Pancreas (tissue), 10 donors: ENCODE results near the gene LGALS3. TPM values are rescaled to one million over a fixed set of nuclear protein-coding genes. Genes with fewer than 3 reads are reported as not detected.
A peak's percentile ranks its signal among the peaks of the same experiment; 100 is the strongest.

Experiments used
- ATAC-seq, 4 donors: fragments of 200-7000 bp; cut with Tn5 transposase; one replicate each; pipeline versions ENCODE4 v1.8.0 to v1.9.1; 2020; ENCODE audit warnings: mild to moderate bottlenecking in 4 of 4, moderate library complexity in 4 of 4
- DNase-seq, 6 donors: peaks; one replicate each; pipeline ENCODE4 v3.0.0-alpha.2; 2020
- FAIRE-seq: peaks from 2 replicates; lab custom pipeline; 2012; peaks lifted over from hg19 to GRCh38; lab: Jason Lieb, UNC
- H3K27ac ChIP-seq, 4 donors: fragments of 200-600 bp; sonication (generic); 1 replicate in 3 of 4; 2 replicates in 1 of 4; pipeline versions ENCODE4 v1.5.0 to v1.8.0; 2020
- H3K27me3 ChIP-seq, 4 donors: fragments of 200-600 bp; one replicate each; pipeline ENCODE4 v1.8.0; 2021
- H3K36me3 ChIP-seq, 3 donors: fragments of 200-600 bp; sonication (generic) in 1 of 3; one replicate each; pipeline versions ENCODE4 v1.5.0 to v1.8.0; 2020 to 2021
- H3K4me1 ChIP-seq, 3 donors: fragments of 200-600 bp; one replicate each; pipeline ENCODE4 v1.8.0; 2021
- H3K4me3 ChIP-seq, 4 donors: fragments of 200-600 bp; sonication (generic) in 2 of 4; one replicate each; pipeline versions ENCODE4 v1.5.0 to v1.8.0; 2020 to 2021
- H3K9me3 ChIP-seq, 4 donors: fragments of 200-600 bp; one replicate each; pipeline ENCODE4 v1.8.0; 2021
- WGBS, 2 donors: extraction: QIAGEN DNeasy Blood & Tissue Kit; methylation state at CpG; one replicate each; pipeline ENCODE4 v1.1.7; 2013; 5-methylcytosine and 5-hydroxymethylcytosine counted together
- intact Hi-C, 3 donors: fragments of 100-400 bp; cut with DNase I; formaldehyde crosslinking; loops; one replicate each; pipeline versions ENCODE4 v1.11.1 to v1.14.2; 2022
- polyA plus RNA-seq, 2 donors: library from polyadenylated mRNA; stranded (reverse); fragments of 200-250 nt; gene quantifications; one replicate each; pipeline ENCODE4 v1.2.3, GENCODE V29; 2013
- total RNA-seq, 6 donors: library from RNA; stranded (reverse); fragmentation: NEBNext Ultra II Directional in 4 of 6; extraction: Animal tissue kit (Norgen Biotek cat#: 25700) in 4 of 6; gene quantifications; one replicate each; pipeline versions ENCODE4 v1.2.1 to v1.2.4, GENCODE V29; 2021 to 2023
- TF ChIP-seq, protein P1 (sequence below), 4 donors: fragments of 200-600 bp; sonication (generic) in 3 of 4; IDR thresholded peaks; one replicate each; pipeline versions ENCODE4 v1.5.0 to v1.8.0; 2021; ENCODE audit warnings: antibody characterized with exemption in 4 of 4
- donor health status: healthy with polysubstance abuse.
- donor health status: DM: no; HTN: no; CAD: no; lungs with moderate emphysema.
- donor health status: DM: no; HTN: no; CAD: no.
- donor health status: control.
- donor health status: control.
- donor health status: Bipolar disorder and iron deficiency.
- donor health status: DM: yes; HTN: yes; CAD: no.
- donor health status: DM: no; HTN: no; CAD: no.
- donor health status: DM: no; HTN: no; CAD: no.
- donor health status: DM: yes; HTN: yes; CAD: no.

LGALS3 gene
- total and polyA plus RNA-seq, 8 donors, result 22.6 to 77.8 (median 50.0) TPM

DNA sequence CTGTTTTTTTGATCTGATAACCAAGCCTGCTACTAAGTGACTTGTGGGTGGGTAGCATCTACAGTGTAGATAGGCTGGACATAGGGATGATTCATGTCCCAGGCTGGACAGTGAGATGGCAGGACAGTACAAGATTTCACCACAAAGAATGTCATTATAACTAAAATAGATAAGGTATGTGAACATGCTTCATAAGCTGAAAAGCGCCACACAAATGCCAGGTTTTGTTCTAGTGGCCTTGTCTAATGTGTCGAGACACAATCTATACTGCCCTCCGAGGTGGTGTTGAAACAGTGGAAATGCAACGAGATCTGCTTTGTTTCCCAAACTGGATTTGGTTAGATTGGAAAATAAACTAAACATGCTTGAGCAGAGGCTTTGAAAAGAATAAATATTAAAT, 4.4 kb downstream of the LGALS3 start:
- no peak for ATAC-seq
- Histone ChIP-seq H3K4me3 (no peak overlapping the region), H3K27me3 (no peaks in the 10 kb centered on the region), H3K36me3 (no peaks in the 10 kb centered on the region), H3K27ac (no peak overlapping the region), H3K4me1 (peaks cover 0 to 8% (median 5%) of the 10 kb centered on the region in 3 donors), H3K9me3 (no peaks in the 10 kb centered on the region)
- intact Hi-C loops, result no loop called here
- TF ChIP-seq, protein P1, sequence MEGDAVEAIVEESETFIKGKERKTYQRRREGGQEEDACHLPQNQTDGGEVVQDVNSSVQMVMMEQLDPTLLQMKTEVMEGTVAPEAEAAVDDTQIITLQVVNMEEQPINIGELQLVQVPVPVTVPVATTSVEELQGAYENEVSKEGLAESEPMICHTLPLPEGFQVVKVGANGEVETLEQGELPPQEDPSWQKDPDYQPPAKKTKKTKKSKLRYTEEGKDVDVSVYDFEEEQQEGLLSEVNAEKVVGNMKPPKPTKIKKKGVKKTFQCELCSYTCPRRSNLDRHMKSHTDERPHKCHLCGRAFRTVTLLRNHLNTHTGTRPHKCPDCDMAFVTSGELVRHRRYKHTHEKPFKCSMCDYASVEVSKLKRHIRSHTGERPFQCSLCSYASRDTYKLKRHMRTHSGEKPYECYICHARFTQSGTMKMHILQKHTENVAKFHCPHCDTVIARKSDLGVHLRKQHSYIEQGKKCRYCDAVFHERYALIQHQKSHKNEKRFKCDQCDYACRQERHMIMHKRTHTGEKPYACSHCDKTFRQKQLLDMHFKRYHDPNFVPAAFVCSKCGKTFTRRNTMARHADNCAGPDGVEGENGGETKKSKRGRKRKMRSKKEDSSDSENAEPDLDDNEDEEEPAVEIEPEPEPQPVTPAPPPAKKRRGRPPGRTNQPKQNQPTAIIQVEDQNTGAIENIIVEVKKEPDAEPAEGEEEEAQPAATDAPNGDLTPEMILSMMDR (IDR thresholded peaks at IDR 0.05), result peak in 1 of 4 donors; percentile 22
- no peak for FAIRE-seq
- 46 to 49% methylated on average over 4 of the region's 4 CpGs for WGBS, 2 donors
- no peak for DNase-seq

DNA sequence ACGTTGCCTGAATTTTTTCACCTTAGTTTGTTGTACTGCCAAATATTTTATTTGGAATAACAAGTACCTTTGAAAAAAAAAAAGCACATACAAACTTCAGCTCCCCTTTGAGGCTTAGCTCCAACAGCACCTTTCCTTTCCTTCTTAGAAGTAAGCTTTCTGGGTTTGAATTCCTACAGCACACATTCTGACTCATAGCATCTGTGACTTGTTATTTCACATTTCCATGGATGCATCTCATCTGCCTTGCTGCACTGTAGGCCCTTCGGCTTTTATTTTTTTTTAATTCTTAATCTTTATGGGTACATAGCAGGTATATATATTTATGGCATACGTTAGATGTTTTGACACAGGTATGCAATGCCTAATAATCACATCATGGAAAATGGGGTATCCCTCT, 7.2 kb downstream of the LGALS3 start:
- FAIRE-seq, result no peak
- DNase-seq, result no peak
- Histone ChIP-seq H3K27ac (no peak overlapping the region), H3K36me3 (peaks cover 0 to 10% (median 0%) of the 10 kb centered on the region in 3 donors), H3K9me3 (no peaks in the 10 kb centered on the region), H3K4me3 (no peak overlapping the region), H3K27me3 (no peaks in the 10 kb centered on the region), H3K4me1 (peaks cover 0 to 8% (median 6%) of the 10 kb centered on the region in 3 donors)
- no peak for ATAC-seq
- TF ChIP-seq, protein P1 (IDR thresholded peaks at IDR 0.05), result no peak
- intact Hi-C loops, result no loop called here
- WGBS, 2 donors, result 84 to 85% methylated on average over 3 of the region's 3 CpGs

DNA sequence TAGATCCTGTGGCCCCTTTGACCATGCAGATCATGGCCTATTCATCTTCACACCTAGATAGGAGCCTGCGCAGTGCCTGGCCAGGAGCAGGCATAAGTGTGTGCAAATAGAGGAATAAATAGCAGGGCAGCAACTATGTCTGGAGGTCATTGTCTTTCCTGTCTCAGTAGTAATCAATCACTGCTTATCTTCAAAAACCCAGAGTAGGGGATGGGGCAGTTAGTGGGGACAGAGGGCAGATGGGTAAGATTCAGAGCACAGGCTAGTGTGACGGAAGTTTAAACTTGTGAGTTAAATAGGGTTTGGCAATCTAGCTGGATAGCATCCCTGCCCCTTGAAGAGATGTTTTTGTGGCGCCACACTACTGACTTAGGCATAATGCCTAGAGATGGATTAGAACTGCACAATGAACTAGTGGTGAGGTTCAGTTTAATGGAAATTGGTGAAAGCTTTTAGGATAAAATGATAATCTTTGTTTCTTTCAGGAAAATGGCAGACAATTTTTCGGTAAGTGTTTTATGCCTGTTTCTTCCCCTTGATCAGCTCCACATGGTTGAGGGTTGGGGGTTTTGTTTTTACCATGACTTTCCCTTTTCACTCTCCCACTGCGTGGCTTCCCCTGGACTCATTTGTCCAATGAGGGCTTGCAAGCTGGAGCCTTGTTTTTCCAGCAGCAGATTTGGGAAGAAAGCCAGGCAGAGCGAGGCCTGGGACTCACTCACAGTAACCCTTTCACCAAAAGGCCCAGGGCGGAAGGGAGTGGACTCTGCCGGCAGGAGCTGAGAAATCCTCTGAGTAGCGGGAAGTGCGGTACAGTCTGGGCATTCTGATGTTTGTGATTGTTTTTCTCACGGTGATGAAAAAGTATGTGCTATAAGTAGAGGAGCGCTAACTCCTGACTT, 8.1 kb downstream of the LGALS3 start:
- Histone ChIP-seq H3K36me3 (peaks cover 0 to 18% (median 0%) of the 10 kb centered on the region in 3 donors), H3K27ac (peak overlapping the region in 2 of 4 donors; percentile 29 to 31), H3K27me3 (no peaks in the 10 kb centered on the region), H3K4me3 (no peak overlapping the region), H3K4me1 (peaks cover 0 to 8% (median 3%) of the 10 kb centered on the region in 3 donors), H3K9me3 (no peaks in the 10 kb centered on the region)
- FAIRE-seq (no peak), ATAC-seq (peak; percentile 29 to 66 (median 62)), DNase-seq (peak in 4 of 6 donors; percentile 36 to 53 (median 46))
- 63 to 64% methylated on average over 12 of the region's 12 CpGs for WGBS, 2 donors
- TF ChIP-seq, protein P1 (IDR thresholded peaks at IDR 0.05), result no peak
- intact Hi-C loops, result no loop called here

DNA sequence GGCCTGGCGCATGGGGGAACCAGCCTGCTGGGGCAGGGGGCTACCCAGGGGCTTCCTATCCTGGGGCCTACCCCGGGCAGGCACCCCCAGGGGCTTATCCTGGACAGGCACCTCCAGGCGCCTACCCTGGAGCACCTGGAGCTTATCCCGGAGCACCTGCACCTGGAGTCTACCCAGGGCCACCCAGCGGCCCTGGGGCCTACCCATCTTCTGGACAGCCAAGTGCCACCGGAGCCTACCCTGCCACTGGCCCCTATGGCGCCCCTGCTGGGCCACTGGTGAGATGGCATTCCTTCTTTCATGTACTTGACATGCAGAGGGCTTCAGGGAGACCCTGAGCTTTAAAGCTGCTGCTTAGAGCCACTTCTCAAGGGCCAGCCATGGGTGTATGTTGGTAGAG, 9.0 kb downstream of the LGALS3 start:
- TF ChIP-seq, protein P1 (IDR thresholded peaks at IDR 0.05), result no peak
- ATAC-seq (no peak), FAIRE-seq (no peak), DNase-seq (no peak)
- peaks cover 0 to 18% (median 0%) of the 10 kb centered on the region in 3 donors for H3K36me3 ChIP-seq
- H3K9me3 ChIP-seq, result no peaks in the 10 kb centered on the region
- intact Hi-C loops, result no loop called here
- no peaks in the 10 kb centered on the region for H3K27me3 ChIP-seq
- H3K4me1 ChIP-seq, result peaks cover 0 to 8% (median 3%) of the 10 kb centered on the region in 3 donors
- H3K4me3 ChIP-seq, result no peak overlapping the region
- 89 to 91% methylated on average over 7 of the region's 7 CpGs for WGBS, 2 donors
- H3K27ac ChIP-seq, result no peak overlapping the region

DNA sequence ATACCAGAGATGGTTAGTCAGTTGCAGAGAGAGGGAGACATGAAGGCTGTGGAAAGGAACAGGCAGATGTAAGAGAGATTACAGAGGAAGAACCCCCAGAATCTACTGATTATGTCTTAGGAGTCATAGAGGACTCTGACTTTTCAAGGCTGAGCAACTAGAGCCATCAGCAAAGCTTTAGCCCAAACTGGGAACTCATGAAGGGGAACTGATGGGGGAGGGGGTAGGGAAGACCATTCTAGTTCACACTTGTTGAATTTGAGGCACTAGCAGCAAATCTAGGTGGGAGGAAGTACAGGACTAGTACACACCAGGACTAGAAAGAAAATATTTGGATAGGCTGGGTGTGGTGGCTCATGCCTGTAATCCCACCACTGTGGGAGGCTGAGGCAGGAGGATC, 10.1 kb downstream of the LGALS3 start:
- Histone ChIP-seq H3K27ac (peak overlapping the region in 1 of 4 donors; percentile 9), H3K9me3 (no peaks in the 10 kb centered on the region), H3K36me3 (peaks cover 0 to 22% (median 0%) of the 10 kb centered on the region in 3 donors), H3K4me1 (peaks cover 0 to 8% (median 3%) of the 10 kb centered on the region in 3 donors), H3K27me3 (no peaks in the 10 kb centered on the region), H3K4me3 (no peak overlapping the region)
- DNase-seq (no peak), ATAC-seq (no peak), FAIRE-seq (no peak)
- intact Hi-C loops, result no loop called here
- TF ChIP-seq, protein P1 (IDR thresholded peaks at IDR 0.05), result no peak
